Effector memory CD4-positive, alpha-beta T cell (primary cell): ENCODE data around the gene KCNE4.

Source experiments
- DNase-seq, 3 donors: peaks; one replicate each; pipeline ENCODE4 v3.0.0-alpha.2; 2020
- H3K27ac ChIP-seq: 2 replicates; pipeline ENCODE4 v1.7.0; 2013; ENCODE audit warnings: mild to moderate bottlenecking, low read length, moderate library complexity; ENCODE audit not compliant: insufficient read depth, poor library complexity, severe bottlenecking
- H3K27me3 ChIP-seq: replicated peaks from 2 replicates; pipeline ENCODE4 v1.7.0; 2013; ENCODE audit warnings: mild to moderate bottlenecking, low read length; ENCODE audit not compliant: insufficient read depth, control insufficient read depth, poor library complexity, severe bottlenecking
- H3K36me3 ChIP-seq: 2 replicates; pipeline ENCODE4 v1.7.0; 2013; ENCODE audit warnings: mild to moderate bottlenecking, low read length, moderate library complexity; ENCODE audit not compliant: control insufficient read depth, insufficient read depth
- H3K4me1 ChIP-seq: 2 replicates; pipeline ENCODE4 v1.7.0; 2013; ENCODE audit warnings: low read length, mild to moderate bottlenecking; ENCODE audit not compliant: control insufficient read depth, insufficient read depth, poor library complexity, severe bottlenecking
- H3K4me3 ChIP-seq: 2 replicates; pipeline ENCODE4 v1.7.0; 2013; ENCODE audit warnings: low read length, low read depth, mild to moderate bottlenecking; ENCODE audit not compliant: insufficient read depth, poor library complexity, severe bottlenecking
- H3K9me3 ChIP-seq: 2 replicates; pipeline ENCODE4 v1.7.0; 2013; ENCODE audit warnings: mild to moderate bottlenecking, low read length, moderate library complexity; ENCODE audit not compliant: control insufficient read depth

The KCNE4 gene

GRCh38 chr2:223083402-223084070 is 31.5 kb downstream of the KCNE4 start:
- Histone ChIP-seq H3K4me3 (no peak overlapping the region), H3K27ac (no peak overlapping the region), H3K27me3 (no peaks in the 10 kb centered on the region), H3K9me3 (no peaks in the 10 kb centered on the region), H3K4me1 (no peaks in the 10 kb centered on the region), H3K36me3 (no peaks in the 10 kb centered on the region)
- DNase-seq = no peak

GRCh38 chr2:223084873-223085272 is 32.9 kb downstream of the KCNE4 start:
- no peaks in the 10 kb centered on the region for H3K27me3 ChIP-seq
- no peaks in the 10 kb centered on the region for H3K9me3 ChIP-seq
- H3K4me3 ChIP-seq = no peak overlapping the region
- no peaks in the 10 kb centered on the region for H3K36me3 ChIP-seq
- DNase-seq = no peak
- no peaks in the 10 kb centered on the region for H3K4me1 ChIP-seq
- H3K27ac ChIP-seq = no peak overlapping the region

- Histone ChIP-seq H3K9me3 (no peaks in the 10 kb centered on the region), H3K4me3 (no peak overlapping the region), H3K36me3 (no peaks in the 10 kb centered on the region), H3K4me1 (no peaks in the 10 kb centered on the region), H3K27ac (no peak overlapping the region), H3K27me3 (no peaks in the 10 kb centered on the region)
- no peak for DNase-seq
Measured at GRCh38 chr2:223086370-223086981, 34.5 kb downstream of the KCNE4 start.

GRCh38 chr2:223087466-223087865 is 35.5 kb downstream of the KCNE4 start:
- Histone ChIP-seq H3K36me3 (no peaks in the 10 kb centered on the region), H3K27me3 (no peaks in the 10 kb centered on the region), H3K27ac (no peak overlapping the region), H3K4me3 (no peak overlapping the region), H3K4me1 (no peaks in the 10 kb centered on the region), H3K9me3 (no peaks in the 10 kb centered on the region)
- no peak for DNase-seq

GRCh38 chr2:223088866-223089265 is 36.9 kb downstream of the KCNE4 start:
- Histone ChIP-seq H3K4me3 (no peak overlapping the region), H3K27me3 (no peaks in the 10 kb centered on the region), H3K9me3 (no peaks in the 10 kb centered on the region), H3K27ac (no peak overlapping the region), H3K4me1 (no peaks in the 10 kb centered on the region), H3K36me3 (no peaks in the 10 kb centered on the region)
- DNase-seq = no peak

GRCh38 chr2:223090039-223090438 is 38.0 kb downstream of the KCNE4 start:
- no peaks in the 10 kb centered on the region for H3K9me3 ChIP-seq
- H3K4me3 ChIP-seq = no peak overlapping the region
- DNase-seq = no peak
- no peaks in the 10 kb centered on the region for H3K27me3 ChIP-seq
- H3K4me1 ChIP-seq = no peaks in the 10 kb centered on the region
- H3K36me3 ChIP-seq = no peaks in the 10 kb centered on the region
- no peak overlapping the region for H3K27ac ChIP-seq

GRCh38 chr2:223090540-223091235 is 38.7 kb downstream of the KCNE4 start:
- H3K4me3 ChIP-seq = no peak overlapping the region
- no peaks in the 10 kb centered on the region for H3K27me3 ChIP-seq
- H3K36me3 ChIP-seq = no peaks in the 10 kb centered on the region
- no peaks in the 10 kb centered on the region for H3K4me1 ChIP-seq
- no peak for DNase-seq
- no peak overlapping the region for H3K27ac ChIP-seq
- H3K9me3 ChIP-seq = no peaks in the 10 kb centered on the region

- Histone ChIP-seq H3K4me3 (no peak overlapping the region), H3K4me1 (no peaks in the 10 kb centered on the region), H3K9me3 (no peaks in the 10 kb centered on the region), H3K36me3 (no peaks in the 10 kb centered on the region), H3K27me3 (no peaks in the 10 kb centered on the region), H3K27ac (no peak overlapping the region)
- no peak for DNase-seq
Measured at GRCh38 chr2:223092667-223093066, 40.7 kb downstream of the KCNE4 start.

GRCh38 chr2:223093436-223094241 is 41.6 kb downstream of the KCNE4 start:
- no peaks in the 10 kb centered on the region for H3K36me3 ChIP-seq
- no peak overlapping the region for H3K4me3 ChIP-seq
- H3K27ac ChIP-seq = no peak overlapping the region
- no peak for DNase-seq
- H3K4me1 ChIP-seq = no peaks in the 10 kb centered on the region
- no peaks in the 10 kb centered on the region for H3K27me3 ChIP-seq
- H3K9me3 ChIP-seq = no peaks in the 10 kb centered on the region
